ENCODE results near the gene TMEM45B. TPM values are rescaled to one million over a fixed set of nuclear protein-coding genes. Genes with fewer than 3 reads are reported as not detected.

The TMEM45B gene
- total and polyA plus RNA-seq, 2 of the 13 experiments (the other 11 are each of a cell fraction or from before 2014, with no cell fraction given) = 29.1 to 181 TPM

- TF ChIP-seq GPBP1L1 (CRISPR knock-in tag; IDR thresholded peaks at IDR 0.05) = no peak
- no peak for TF ChIP-seq EEA1 (CRISPR knock-in tag; IDR thresholded peaks at IDR 0.05; ENCODE audit: borderline replicate concordance)
- no peak for TF ChIP-seq CSRNP2 (CRISPR knock-in tag; conservative IDR thresholded peaks at IDR 0.05; ENCODE audit: low read depth)
- TF ChIP-seq ZNF282 (IDR thresholded peaks at IDR 0.05; ENCODE audit: partially characterized antibody) = no peak
- no peak for TF ChIP-seq ZXDC (CRISPR knock-in tag; IDR thresholded peaks at IDR 0.05)
- TF ChIP-seq SNAPC4 (CRISPR knock-in tag; IDR thresholded peaks at IDR 0.05) = no peak
- no peak for TF ChIP-seq ZNF160 (CRISPR knock-in tag; IDR thresholded peaks at IDR 0.05)
- no peak for TF ChIP-seq ZNF576 (CRISPR knock-in tag; IDR thresholded peaks at IDR 0.05)
- no peak for TF ChIP-seq GMEB1 (CRISPR knock-in tag; IDR thresholded peaks at IDR 0.05; ENCODE audit: borderline replicate concordance)
- no peak for TF ChIP-seq ZSCAN21 (CRISPR knock-in tag; IDR thresholded peaks at IDR 0.05; ENCODE audit: borderline replicate concordance)
- no peak for TF ChIP-seq PAWR (CRISPR knock-in tag; IDR thresholded peaks at IDR 0.05; ENCODE audit: borderline replicate concordance)
- no peak for TF ChIP-seq ZNF513 (CRISPR knock-in tag; conservative IDR thresholded peaks at IDR 0.05)
- TF ChIP-seq ERF (CRISPR knock-in tag; IDR thresholded peaks at IDR 0.05) = no peak
These were observed 15.0 kb upstream of the TMEM45B start (continued) for GRCh38 chr11:129800655-129801054.
